Measurements from ENCODE around the gene FAM53A.

GRCh38 chr4:1730532-1731135 is 46.5 kb upstream of the FAM53A start:
- TF ChIP-seq CEBPB (IDR thresholded peaks at IDR 0.05) (no peak), FOXM1 (IDR thresholded peaks at IDR 0.05; ENCODE audit: borderline replicate concordance, low read depth) (no peak), EP300 (IDR thresholded peaks at IDR 0.05; ENCODE audit: borderline replicate concordance) (no peak), ZBTB7A (IDR thresholded peaks at IDR 0.05; ENCODE audit: low read depth) (no peak)
